Astrocyte (in vitro differentiated cells and primary cell): ENCODE measurements around the gene CPLX1. TPM values are rescaled to one million over a fixed set of nuclear protein-coding genes. Genes with fewer than 3 reads are reported as not detected.

ENCODE experiments used
- DNase-seq: peaks from one replicate; pipeline ENCODE4 v3.0.0-alpha.2; 2010; ENCODE audit warnings: low read depth
- FAIRE-seq: peaks from 2 replicates; lab custom pipeline; 2011; peaks lifted over from hg19 to GRCh38; lab: Jason Lieb, UNC
- H2AFZ ChIP-seq: 2 replicates; pipeline ENCODE4 v1.6.0; 2012; ENCODE audit warnings: low read depth, low read length, inconsistent platforms
- H3K27ac ChIP-seq: 2 replicates; pipeline ENCODE4 v1.5.1; 2011; ENCODE audit warnings: low read depth, low read length, inconsistent platforms
- H3K27me3 ChIP-seq: 2 replicates; pipeline ENCODE4 v1.6.0; 2011; ENCODE audit warnings: low read length, inconsistent platforms; ENCODE audit not compliant: insufficient read depth
- H3K36me3 ChIP-seq: 2 replicates; pipeline ENCODE4 v1.5.1; 2011; ENCODE audit warnings: low read length, inconsistent platforms; ENCODE audit not compliant: insufficient read depth
- H3K4me1 ChIP-seq: 2 replicates; pipeline ENCODE4 v1.5.1; 2011; ENCODE audit warnings: low read length, inconsistent platforms; ENCODE audit not compliant: insufficient read depth
- H3K4me2 ChIP-seq: 2 replicates; pipeline ENCODE4 v1.6.0; 2012; ENCODE audit warnings: low read length, inconsistent platforms
- H3K4me3 ChIP-seq: 2 replicates; pipeline ENCODE4 v1.5.1; 2011; ENCODE audit warnings: low read depth, mild to moderate bottlenecking, low read length, inconsistent platforms; ENCODE audit not compliant: insufficient read depth
- H3K79me2 ChIP-seq: 2 replicates; pipeline ENCODE4 v1.6.0; 2012; ENCODE audit warnings: mild to moderate bottlenecking, low read length, inconsistent platforms; ENCODE audit not compliant: insufficient read depth
- H3K9ac ChIP-seq: 2 replicates; pipeline ENCODE4 v1.6.0; 2012; ENCODE audit warnings: mild to moderate bottlenecking, low read length, inconsistent platforms
- H3K9me3 ChIP-seq: 2 replicates; pipeline ENCODE4 v1.5.1; 2012; ENCODE audit warnings: low read depth, mild to moderate bottlenecking, low read length, inconsistent platforms; ENCODE audit not compliant: insufficient read depth
- H4K20me1 ChIP-seq: 2 replicates; pipeline ENCODE4 v1.6.0; 2012; ENCODE audit warnings: low read length, inconsistent platforms; ENCODE audit not compliant: insufficient read depth
- H3K27ac Mint-ChIP-seq: one replicate; pipeline ENCODE4 v1.8.0; 2021; ENCODE audit warnings: mild to moderate bottlenecking, mixed read lengths; ENCODE audit not compliant: unreplicated experiment
- H3K27me3 Mint-ChIP-seq: one replicate; pipeline ENCODE4 v1.8.0; 2021; ENCODE audit warnings: low read depth, mixed read lengths; ENCODE audit not compliant: unreplicated experiment
- H3K36me3 Mint-ChIP-seq: one replicate; pipeline ENCODE4 v1.8.0; 2021; ENCODE audit warnings: low read depth, mixed read lengths; ENCODE audit not compliant: unreplicated experiment
- H3K4me1 Mint-ChIP-seq: one replicate; pipeline ENCODE4 v1.8.0; 2021; ENCODE audit warnings: low read depth, mixed read lengths; ENCODE audit not compliant: unreplicated experiment
- H3K4me3 Mint-ChIP-seq: one replicate; pipeline ENCODE4 v1.8.0; 2021; ENCODE audit warnings: mild to moderate bottlenecking, moderate library complexity, mixed read lengths; ENCODE audit not compliant: unreplicated experiment
- H3K9me3 Mint-ChIP-seq: one replicate; pipeline ENCODE4 v1.8.0; 2021; ENCODE audit warnings: mild to moderate bottlenecking, mixed read lengths; ENCODE audit not compliant: unreplicated experiment
- CTCF ChIP-seq: IDR thresholded peaks from 2 replicates; pipeline ENCODE4 v1.5.1; 2011; ENCODE audit warnings: low read depth, mild to moderate bottlenecking, inconsistent platforms, low read length, moderate library complexity; ENCODE audit not compliant: insufficient read depth
- EZH2 ChIP-seq: IDR thresholded peaks from 2 replicates; pipeline ENCODE4 v1.6.1; 2012; ENCODE audit warnings: mild to moderate bottlenecking, low read length, inconsistent platforms; ENCODE audit not compliant: insufficient read depth
- total RNA-seq: library from RNA; stranded (reverse); gene quantifications from 2 replicates; pipeline ENCODE4 v1.2.1, GENCODE V29; 2021

The CPLX1 gene
- total RNA-seq, 1 donor from 2014 or later = 1.9 TPM

GRCh38 chr4:814312-814850, 11.5 kb downstream of the CPLX1 start:
- no peaks in the 10 kb centered on the region for H3K79me2 ChIP-seq
- no peak overlapping the region for H2AFZ ChIP-seq
- no peak overlapping the region for H3K4me2 ChIP-seq
- no peak for DNase-seq
- no peak for FAIRE-seq
- no peak for TF ChIP-seq EZH2
- no peak for TF ChIP-seq CTCF
- H3K27me3 Mint-ChIP-seq = peaks cover 70% of the 10 kb centered on the region
- H3K9ac ChIP-seq = no peak overlapping the region
- H3K27ac ChIP-seq = no peak overlapping the region
- no peaks in the 10 kb centered on the region for H3K9me3 ChIP-seq
- H3K4me1 Mint-ChIP-seq = peaks cover 1% of the 10 kb centered on the region
- H3K36me3 ChIP-seq = no peaks in the 10 kb centered on the region
- H4K20me1 ChIP-seq = no peaks in the 10 kb centered on the region
- H3K4me1 ChIP-seq = no peaks in the 10 kb centered on the region
- peaks cover 35% of the 10 kb centered on the region for H3K27me3 ChIP-seq
- H3K27ac Mint-ChIP-seq = no peak overlapping the region
- no peak overlapping the region for H3K4me3 Mint-ChIP-seq
- H3K36me3 Mint-ChIP-seq = peaks cover 4% of the 10 kb centered on the region
- H3K4me3 ChIP-seq = no peak overlapping the region
- peaks cover 7% of the 10 kb centered on the region for H3K9me3 Mint-ChIP-seq

- no peaks in the 10 kb centered on the region for H3K79me2 ChIP-seq
- H4K20me1 ChIP-seq = no peaks in the 10 kb centered on the region
- no peak overlapping the region for H2AFZ ChIP-seq
- no peak overlapping the region for H3K4me3 ChIP-seq
- no peak overlapping the region for H3K27ac ChIP-seq
- H3K36me3 ChIP-seq = no peaks in the 10 kb centered on the region
- no peak for FAIRE-seq
- H3K36me3 Mint-ChIP-seq = peaks cover 4% of the 10 kb centered on the region
- peaks cover 7% of the 10 kb centered on the region for H3K9me3 Mint-ChIP-seq
- no peak overlapping the region for H3K9ac ChIP-seq
- no peak overlapping the region for H3K27ac Mint-ChIP-seq
- H3K4me3 Mint-ChIP-seq = no peak overlapping the region
- H3K4me2 ChIP-seq = no peak overlapping the region
- H3K27me3 Mint-ChIP-seq = peaks cover 67% of the 10 kb centered on the region
- no peaks in the 10 kb centered on the region for H3K9me3 ChIP-seq
- no peaks in the 10 kb centered on the region for H3K4me1 ChIP-seq
- peaks cover 35% of the 10 kb centered on the region for H3K27me3 ChIP-seq
- H3K4me1 Mint-ChIP-seq = peaks cover 1% of the 10 kb centered on the region
- DNase-seq = no peak
- TF ChIP-seq EZH2 (no peak), CTCF (no peak)
These were observed 12.0 kb downstream of the CPLX1 start for GRCh38 chr4:813900-814299.

- peaks cover 19% of the 10 kb centered on the region for H3K27me3 ChIP-seq
- no peak overlapping the region for H3K9ac ChIP-seq
- H3K36me3 ChIP-seq = no peaks in the 10 kb centered on the region
- no peak overlapping the region for H3K4me2 ChIP-seq
- no peaks in the 10 kb centered on the region for H3K4me1 ChIP-seq
- no peak for TF ChIP-seq EZH2
- no peak for TF ChIP-seq CTCF
- no peak overlapping the region for H3K27ac ChIP-seq
- H3K4me3 ChIP-seq = no peak overlapping the region
- H3K27me3 Mint-ChIP-seq = peaks cover 55% of the 10 kb centered on the region
- no peak for DNase-seq
- H2AFZ ChIP-seq = no peak overlapping the region
- no peaks in the 10 kb centered on the region for H3K9me3 ChIP-seq
- peaks cover 13% of the 10 kb centered on the region for H3K9me3 Mint-ChIP-seq
- H3K4me3 Mint-ChIP-seq = no peak overlapping the region
- no peak for FAIRE-seq
- no peaks in the 10 kb centered on the region for H3K79me2 ChIP-seq
- no peak overlapping the region for H3K27ac Mint-ChIP-seq
- H3K36me3 Mint-ChIP-seq = peaks cover 4% of the 10 kb centered on the region
- H3K4me1 Mint-ChIP-seq = no peaks in the 10 kb centered on the region
- H4K20me1 ChIP-seq = no peaks in the 10 kb centered on the region
These were observed 16.9 kb downstream of the CPLX1 start for GRCh38 chr4:808860-809570.
